Globus pallidus (tissue), 1 donor: ENCODE measurements around the gene PXDC1.
"Not testable (repeated sequence)": the region's sequence is repeated elsewhere in the genome, so short reads cannot be mapped to it uniquely, and the experiment has no call there.

ENCODE experiments used
- DNase-seq: peaks from one replicate; pipeline ENCODE4 v3.0.0-alpha.2; 2015; ENCODE audit warnings: low spot score

PXDC1 gene

DNA sequence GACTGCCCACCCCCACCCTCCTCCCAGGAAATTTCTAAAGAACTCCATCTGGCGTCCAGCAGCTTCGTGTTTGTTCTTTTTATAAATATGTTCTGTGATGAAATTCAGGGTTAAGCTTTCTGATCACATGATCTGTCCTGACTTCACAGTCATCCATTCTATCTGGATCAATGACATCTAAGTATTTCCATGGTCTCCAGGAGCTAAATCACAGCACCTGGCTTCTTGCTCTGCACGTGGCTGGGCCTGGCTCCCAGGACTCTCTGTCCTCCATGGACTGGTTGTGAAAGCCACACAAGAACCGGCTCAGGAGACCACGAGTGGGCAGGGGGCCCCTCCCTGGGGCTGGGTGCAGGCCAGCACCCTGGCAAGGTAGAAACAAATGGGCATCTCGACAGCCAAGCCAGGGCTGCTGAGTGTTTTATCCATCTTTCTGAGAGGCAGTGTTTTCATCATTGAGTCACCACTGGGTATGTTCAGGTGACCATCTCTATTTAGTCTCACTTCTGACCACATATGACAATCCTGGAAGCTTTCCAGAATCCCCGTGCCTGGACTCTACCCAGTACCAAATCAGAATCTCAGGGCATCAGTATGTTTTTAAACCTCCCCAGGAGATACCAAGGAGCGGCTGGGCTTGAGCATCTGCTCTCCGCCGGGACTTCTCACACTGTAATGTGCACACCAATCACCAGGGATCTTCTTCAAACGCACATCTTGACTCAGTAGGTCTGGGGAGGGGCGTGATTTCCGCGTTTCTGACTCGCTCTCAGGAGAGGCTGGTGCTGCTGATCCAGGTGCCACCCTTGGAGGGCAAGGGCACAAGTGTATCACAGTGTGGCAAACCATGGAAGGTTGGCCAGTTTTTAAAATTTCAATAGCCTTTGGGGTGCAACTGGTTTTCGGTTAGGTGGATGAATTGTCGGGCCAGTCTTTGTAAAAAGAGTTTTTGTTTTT is 31.6 kb upstream of the PXDC1 start:
- DNase-seq: no peak

DNA sequence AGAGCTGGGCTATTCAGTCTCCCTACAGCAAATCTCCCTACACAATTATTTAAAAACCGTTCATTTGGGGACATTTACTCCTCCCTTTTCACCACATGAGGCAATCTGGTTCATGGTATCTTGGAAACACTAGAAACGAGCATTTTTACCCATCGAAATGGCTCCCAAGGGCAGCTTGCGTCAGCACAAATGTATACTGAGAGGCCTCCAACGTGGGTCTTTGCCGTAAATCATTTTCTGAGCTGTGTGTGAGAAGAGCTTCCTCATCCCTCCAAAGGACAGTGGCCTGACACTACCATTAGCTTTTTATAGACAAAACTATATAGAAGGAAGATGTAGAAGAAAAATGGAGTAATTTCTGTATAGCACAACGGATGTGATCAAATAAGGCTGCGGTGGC is 30.0 kb upstream of the PXDC1 start:
- DNase-seq: no peak

DNA sequence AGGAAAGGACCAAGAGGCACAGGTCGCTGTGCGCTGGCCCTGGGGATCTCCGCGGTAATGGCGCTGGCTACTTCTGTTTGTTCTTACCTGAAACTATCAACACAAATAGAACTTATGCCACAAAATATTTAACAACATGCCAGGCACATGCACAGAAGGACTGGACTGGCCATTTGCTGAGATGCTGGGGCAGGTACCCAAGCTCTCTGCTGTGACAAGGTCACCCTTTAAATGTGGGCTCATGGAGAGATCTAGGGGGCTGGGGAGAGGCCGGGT is 28.0 kb upstream of the PXDC1 start:
- no peak for DNase-seq

DNA sequence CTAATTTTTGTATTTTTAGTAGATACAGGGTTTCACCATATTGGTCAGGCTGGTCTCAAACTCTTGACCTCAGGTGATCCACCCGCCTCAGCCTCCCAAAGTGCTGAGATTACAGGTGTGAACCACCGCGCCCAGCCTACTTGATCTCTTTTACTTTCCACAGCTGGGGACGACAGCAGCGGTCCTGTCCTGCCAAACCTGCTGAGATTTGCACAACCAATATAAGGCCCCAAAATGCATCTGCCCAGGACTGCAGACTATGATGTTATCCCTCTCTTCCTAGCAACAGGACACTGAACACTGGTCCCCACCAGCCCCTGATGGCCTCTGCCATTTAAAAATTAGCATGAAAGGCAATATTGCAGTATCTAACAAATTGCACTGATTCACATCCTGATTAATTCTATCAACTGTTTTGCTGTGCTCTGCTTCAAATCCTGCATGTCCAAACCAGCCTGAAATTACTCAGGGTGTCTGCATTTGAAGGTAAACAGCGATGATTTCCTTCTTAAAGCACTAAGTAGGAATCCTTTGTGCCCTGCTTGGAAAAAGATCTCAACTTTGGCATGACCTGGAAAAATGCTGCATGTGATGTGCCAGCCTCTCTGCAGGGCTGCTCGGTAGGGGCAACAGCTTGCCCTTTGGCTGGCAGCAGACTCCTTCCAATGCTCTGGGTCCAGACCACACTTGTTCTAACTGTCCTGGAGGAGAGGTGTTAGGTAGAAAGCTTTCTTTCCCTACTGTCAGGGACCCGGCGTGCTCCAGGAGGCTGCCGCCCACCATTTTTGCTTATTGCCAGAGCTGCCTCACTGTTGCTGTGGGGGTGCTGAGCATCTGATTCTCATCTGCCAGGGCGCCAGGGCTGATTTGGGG is 27.4 kb upstream of the PXDC1 start:
- no peak for DNase-seq

DNA sequence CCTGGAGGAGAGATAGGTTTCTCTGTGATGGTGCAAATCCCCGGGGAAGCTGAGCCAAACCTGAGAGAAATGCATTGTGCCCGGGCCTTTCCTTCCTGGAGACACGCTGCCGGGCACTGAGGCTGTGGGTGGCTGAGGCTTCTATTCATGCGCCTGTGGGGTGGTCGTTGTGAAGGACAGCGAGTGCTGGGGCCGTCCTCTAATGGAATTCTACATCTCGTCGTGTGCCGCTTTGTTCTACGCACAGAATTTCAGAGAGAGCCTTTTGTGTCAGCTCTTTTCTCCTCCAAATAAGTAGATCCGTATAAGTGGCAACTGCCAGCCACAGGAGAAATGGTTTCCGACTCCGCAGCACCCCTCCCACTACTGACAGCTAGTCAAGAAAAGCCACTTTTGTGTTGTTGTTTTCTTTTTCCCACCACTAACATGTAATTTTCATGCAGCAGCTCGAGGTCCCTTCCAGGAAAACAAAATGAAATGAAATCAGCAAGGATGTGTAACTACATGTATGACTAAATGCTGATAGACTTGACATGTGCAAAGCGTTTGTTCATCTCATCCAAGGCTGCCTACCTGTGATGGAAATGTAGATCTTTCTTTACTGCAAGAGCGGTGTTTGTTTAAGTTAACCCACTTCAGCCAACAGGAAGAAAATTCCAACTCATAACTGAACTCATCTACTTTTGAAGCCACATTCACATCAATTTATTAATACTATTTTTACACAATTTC is 26.4 kb upstream of the PXDC1 start:
- no peak for DNase-seq

DNA sequence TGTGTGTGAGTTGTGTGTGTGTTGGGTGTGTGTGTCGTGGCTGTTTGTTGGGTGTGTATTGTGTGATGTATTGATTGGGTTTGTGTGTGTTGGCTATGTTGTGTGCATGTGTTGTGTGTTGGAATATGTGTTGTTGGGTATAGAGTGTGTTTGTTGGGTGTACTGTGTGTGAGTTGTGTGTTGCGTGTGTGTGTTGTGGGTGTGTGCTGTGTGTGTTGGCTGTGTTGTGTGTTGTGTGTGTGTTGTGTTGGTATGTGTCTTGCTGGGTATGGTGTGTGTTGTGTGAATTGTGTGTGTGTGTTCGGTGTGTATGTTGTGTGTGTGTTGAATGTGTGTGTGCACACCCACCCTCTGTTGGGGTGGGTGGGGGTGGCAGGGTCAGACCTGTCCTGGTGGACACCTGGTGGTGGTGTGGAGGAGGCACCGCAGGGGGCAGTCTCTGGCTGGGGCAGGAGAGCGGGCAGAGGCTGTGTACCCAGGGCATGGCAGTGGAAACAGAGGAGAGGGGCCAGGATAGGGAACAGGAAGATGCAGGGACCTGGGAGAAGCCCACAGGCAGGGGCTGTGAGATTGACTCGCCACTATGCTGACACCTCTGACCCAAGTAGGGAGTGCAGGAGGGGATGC is 25.5 kb upstream of the PXDC1 start:
- DNase-seq: no peak

DNA sequence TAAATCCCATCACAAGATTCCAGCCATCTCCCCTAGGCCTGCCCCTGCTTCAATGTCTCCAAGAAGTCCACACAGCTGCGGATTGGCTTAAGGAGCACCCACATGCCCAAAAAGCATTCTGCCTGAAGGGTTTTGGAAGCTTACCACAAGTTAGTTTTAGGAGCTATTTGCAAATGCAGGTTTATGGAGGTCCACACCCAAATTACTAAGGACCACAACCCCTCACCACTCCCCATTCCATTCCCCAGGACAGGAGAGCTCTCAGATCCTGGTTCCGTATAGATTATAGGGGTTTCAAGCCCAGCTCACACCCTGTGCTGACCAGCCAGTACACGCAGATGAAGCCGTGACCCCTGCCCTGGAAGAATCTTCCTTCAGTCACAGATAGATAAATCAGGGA is 24.3 kb upstream of the PXDC1 start:
- no peak for DNase-seq

DNA sequence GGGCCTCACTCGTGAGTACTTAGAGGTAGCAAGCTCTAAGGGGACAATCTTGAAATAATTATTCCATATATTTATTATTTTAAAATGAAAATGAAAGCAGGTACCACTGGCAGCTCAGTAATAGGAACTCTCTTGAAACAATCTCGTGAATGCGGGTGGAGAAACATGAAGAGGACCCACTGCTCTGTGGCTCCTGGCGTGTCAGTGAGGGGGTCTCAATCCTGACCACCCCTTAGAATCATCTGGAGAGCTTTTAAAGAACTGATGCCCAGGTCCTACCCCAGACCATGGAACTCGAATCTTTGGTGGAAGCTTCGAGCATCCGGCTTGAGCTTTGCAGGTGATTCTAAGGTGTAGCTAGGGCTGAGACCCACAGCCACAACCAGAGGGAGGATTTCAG is 23.9 kb upstream of the PXDC1 start:
- no peak for DNase-seq

DNA sequence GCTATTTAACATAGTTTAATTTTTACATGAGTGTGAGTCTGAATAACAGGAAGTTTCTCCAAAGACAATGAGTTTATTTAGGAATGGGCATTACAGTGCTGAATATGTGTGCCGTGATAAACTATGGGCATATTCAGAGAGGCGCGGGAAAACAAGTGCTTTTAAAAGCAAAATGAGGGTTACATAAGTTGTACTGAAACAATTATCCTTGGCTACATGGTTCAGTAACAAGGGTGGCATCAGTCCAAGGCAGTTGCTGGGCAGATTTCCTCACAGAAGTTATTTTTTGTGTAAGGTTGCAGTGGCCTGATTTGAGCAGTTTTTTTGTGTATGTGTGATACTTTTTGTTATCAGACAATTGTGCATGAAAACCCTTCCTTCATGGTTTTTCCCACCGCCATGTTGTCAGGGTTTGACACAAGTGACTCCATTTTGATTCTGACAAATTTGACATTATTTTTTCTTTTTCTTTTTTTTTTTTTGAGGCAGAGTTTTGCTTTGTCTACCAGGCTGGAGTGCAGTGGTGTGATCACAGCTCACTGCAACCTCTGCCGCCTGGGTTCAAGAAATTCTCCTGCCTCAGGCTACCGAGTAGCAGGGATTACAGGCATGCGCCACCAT is 22.3 kb upstream of the PXDC1 start:
- no peak for DNase-seq

DNA sequence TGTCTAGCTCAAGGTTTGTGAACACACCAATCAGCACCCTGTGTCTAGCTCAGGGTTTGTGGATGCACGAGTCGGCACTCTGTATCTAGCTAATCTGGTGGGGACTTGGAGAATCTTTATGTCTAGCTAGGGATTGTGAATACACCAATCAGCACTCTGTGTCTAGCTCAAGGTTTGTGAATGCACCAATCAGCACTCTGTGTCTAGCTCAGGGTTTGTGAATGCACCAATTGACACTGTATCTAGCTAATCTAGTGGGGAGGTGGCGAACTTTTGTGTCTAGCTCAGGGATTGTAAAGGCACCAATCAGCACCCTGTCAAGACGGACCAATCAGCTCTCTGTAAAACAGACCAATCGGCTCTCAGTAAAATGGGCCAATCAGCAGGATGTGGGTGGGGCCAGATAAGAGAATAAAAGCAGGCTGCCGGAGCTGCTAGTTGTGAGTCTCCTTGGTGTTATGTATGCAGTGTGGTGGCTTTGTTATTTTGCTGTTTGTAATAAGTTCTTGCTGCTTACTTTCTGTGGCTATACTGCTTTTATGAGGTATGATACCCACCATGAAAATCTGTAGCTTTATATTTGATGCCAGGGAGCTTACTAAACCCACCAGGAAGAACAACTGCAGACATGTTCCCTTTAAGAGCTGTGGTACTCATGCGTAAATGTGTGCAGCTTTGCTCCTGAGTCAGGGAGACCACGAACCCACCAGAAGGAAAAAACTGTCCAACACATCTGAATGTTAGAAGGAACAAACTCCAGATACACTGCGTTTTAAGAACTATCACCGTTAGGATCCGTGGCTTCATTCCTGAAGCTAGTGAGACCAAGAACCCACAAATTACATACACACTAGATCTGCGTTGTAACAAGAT is 20.9 kb upstream of the PXDC1 start:
- not testable (repeated sequence) for DNase-seq

DNA sequence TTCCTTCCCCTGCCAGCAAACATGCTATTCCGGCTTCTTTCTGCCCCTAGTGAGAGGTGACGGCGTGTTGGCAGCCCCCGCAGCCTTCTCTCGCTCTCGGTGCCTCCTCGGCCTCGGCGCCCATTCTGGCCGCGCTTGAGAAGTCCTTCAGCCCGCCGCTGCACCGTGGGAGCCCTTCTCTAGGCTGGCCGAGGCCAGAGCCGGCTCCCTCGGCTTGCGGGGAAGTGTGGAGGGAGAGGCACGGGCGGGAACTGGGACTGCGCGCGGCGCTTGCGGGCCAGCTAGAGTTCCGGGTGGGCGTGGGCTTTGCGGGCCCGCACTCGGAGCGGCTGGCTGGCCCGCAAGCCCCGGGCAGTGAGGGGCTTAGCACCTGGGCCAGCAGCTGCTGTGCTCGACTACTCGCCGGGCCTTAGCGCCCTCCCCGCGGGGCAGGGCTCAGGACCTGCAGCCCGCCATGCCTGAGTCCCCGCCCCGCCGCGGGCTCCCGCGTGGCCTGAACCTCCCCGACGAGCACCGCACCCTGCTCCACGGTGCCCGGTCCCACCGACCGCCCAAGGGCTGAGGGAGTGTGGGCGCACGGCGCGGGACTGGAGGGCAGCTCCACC is 20.0 kb upstream of the PXDC1 start:
- no peak for DNase-seq

DNA sequence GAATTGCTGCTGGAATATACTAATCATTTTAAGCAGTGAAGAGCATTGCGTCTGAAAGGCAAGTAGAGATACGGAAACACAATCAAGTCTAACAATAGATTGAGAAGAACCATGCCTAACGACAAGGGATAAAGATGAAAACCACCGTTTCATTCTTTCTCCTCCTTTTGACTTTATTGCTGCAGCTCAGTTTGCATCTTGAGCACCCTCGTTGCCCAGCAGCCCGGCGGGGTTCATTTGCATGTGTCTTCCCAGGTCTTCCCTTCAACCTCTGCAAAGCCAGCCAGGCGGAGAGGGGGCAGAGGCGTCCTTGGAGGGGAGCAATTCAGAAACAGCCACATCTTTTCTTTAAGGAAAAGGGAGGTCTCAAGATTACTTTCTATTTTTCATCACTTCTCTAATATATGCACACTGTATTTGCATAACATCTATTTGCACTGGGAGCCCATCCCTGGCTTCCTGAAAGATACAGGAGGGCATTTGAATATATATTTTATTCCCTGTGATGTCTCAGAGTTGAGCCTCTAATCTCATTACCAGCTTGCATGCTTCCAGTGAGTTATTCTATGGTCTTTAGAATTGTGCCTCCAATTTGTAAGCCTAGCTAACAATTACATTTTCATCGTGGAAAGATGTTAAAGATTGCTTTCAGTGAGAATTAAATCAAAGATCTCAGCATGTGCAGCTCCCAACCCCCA is 18.7 kb upstream of the PXDC1 start:
- DNase-seq: no peak

DNA sequence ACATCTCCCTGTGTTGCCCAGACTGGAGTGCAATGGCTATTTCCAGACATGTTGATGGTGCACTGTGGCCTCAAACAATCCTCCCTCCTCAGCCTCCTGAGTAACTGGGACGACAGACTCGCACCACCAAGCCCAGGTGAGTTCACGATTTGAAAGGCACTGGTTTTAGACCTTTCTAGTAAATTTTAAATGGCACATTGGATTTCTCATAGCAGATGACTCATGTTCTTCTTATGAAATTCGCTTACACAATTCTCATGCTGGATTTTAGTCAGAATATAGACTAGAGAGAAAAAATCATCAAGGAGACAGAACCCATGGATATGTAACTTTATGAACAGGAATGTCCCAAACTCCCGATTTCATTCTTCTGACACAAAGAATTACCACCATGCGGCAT is 18.1 kb upstream of the PXDC1 start:
- no peak for DNase-seq

DNA sequence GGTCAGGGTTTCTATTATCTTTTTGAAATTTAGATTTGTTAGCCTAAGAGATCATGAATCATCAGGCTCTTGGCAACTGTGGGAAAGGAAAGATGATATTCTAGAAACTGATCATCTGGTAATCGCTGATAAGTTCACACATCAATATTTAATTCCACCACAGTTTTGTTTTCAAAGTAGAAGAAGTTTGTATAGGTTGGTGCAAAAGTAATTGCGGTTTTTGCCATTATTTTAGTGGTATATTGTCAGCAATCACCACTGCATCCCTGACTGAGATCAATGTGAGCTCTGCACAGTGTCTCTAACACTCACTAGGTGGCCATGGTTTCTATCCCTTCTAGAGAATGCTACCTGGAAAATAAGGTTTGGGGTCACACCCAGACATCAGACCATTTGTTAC is 17.0 kb upstream of the PXDC1 start:
- no peak for DNase-seq

DNA sequence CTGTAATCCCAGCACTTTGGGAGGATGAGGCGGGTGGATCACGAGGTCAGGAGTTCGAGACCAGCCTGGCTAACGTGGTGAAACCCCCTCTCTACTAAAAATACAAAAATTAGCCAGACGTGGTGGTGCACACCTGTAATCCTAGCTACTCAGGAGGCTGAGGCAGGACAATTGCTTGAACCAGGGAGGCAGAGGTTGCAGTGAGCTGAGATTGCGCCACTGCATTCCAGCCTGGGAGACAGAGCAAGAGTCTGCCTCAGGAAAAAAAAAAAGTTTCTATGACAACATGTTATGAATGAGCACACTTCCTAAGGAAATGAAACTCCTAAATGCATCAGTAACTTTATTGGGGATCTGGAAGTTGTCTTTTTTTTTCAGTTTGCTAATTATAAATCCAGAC is 16.0 kb upstream of the PXDC1 start:
- DNase-seq: not testable (repeated sequence)

DNA sequence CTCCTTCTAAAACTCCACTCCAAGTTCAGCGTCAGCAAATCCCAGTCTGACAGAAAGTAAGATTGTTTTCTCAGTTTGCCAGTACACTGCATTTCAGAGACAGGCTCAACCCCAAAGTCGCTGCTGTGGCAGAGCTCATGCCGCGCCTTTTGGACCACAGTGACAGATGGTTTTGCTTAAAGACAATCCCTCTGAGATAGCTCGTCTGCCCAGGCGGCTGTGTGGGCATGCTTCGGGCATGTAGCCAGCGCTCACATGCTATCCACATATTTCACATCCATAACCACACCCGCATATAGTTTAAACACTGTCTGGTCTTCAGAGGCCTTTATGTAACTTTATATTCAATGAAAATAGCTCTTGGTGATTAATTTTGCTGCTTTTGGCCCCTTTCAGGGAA is 14.7 kb upstream of the PXDC1 start:
- no peak for DNase-seq

DNA sequence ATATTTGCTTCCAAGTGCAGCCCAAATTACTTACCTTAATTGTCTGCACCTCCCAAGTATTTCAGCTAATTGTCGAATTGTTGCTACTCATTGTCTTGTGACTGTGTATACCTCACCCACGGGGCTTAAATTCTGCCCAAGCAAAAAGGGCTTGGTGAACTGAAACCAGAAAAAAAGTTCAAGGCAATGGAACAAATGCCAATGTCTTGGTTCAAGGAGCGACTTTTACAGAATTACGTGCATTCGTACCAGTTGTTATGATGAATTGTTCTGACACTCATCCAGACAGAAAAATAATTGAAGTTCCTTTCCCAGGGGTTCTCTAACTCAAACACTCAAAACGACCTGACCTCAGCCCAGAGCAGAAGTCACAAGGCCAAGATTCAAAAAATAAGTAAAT is 13.9 kb upstream of the PXDC1 start:
- no peak for DNase-seq

DNA sequence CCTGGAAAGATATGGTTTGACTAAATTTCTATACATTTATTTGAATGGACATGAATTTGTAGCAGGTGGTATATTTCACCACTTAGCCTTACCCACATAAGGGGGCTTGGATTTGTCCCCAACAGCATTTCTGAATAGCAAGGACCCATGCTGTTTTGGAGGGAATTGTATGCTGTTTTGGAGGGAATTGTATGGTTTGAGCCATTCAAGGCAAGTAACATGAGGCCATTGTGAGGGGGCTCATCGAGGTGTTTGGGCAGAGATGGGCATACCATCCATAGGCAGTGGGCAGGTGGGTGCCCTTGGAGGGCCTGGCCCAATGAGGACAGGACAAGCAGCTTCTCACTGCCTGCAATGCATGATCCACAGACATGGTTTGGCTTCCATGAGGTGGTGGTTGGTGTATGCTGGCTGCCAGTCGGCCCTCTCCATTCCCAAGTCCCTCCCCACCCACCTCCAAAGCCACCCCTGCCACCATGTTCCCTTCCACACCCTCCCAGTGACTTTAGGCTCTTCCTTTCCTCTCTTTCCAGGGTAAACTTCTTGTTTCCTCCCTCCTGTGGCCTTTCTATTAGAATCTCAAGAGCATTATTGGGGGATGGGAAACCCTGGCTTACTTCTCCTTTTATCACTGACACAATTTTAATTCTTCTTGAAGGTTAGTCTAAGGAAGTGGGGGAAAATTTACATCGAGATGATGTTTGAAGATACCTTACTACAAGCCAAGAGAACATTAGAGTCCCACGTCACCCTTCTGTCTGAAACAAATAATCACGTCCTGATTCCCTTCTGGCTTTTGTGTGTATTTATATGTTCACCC is 13.2 kb upstream of the PXDC1 start:
- no peak for DNase-seq

DNA sequence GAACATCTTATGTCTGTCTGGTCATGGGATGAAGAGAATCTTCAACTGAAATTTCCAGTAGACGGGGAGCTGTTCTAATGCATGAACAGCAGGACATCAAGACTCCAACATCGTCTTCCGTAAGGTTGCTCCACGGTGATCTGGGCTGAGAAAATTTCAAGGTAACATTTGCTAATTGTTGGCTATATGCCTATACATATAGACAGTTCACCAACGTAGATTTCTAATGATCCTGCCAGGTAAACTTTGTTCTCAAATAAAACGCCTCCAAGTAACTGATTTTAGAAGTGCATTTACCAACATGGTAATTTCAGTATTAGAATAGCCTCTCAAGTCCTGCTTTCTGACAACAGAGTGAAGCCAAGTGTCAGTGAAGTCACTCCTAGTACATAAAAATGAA is 11.3 kb upstream of the PXDC1 start:
- no peak for DNase-seq
